Myocyte (in vitro differentiated cells): ENCODE measurements around the gene ATP13A2. TPM values are rescaled to one million over a fixed set of nuclear protein-coding genes. Genes with fewer than 3 reads are reported as not detected.

Experiments
- DNase-seq: peaks from one replicate; pipeline ENCODE4 v3.0.0-alpha.2; 2012; ENCODE audit warnings: low read depth
- total RNA-seq: library from RNA; depleted of rRNA; stranded (reverse); fragments of >200 nt; gene quantifications from 2 replicates; pipeline ENCODE4 v1.2.3, GENCODE V29; 2014

ATP13A2 gene
- total RNA-seq, 1 donor from 2014 or later: 25.7 TPM

- DNase-seq: no peak
Measured at GRCh38 chr1:17005365-17005740, 6.4 kb downstream of the ATP13A2 start.

- DNase-seq: no peak
Measured at GRCh38 chr1:17004466-17005364, 7.0 kb downstream of the ATP13A2 start.

- DNase-seq: no peak
Measured at GRCh38 chr1:17002524-17002902, 9.2 kb downstream of the ATP13A2 start.

- DNase-seq: no peak
Measured at GRCh38 chr1:17001760-17002523, 9.8 kb downstream of the ATP13A2 start.

GRCh38 chr1:16999863-17000262 is 11.9 kb downstream of the ATP13A2 start:
- DNase-seq: no peak

GRCh38 chr1:16998589-16998988 is 13.1 kb downstream of the ATP13A2 start:
- no peak for DNase-seq

- no peak for DNase-seq
Measured at GRCh38 chr1:16996845-16997244, 14.9 kb downstream of the ATP13A2 start.

- DNase-seq: no peak
Measured at GRCh38 chr1:16993521-16994038, 18.1 kb downstream of the ATP13A2 start.

- no peak for DNase-seq
Measured at GRCh38 chr1:16992675-16993074, 19.1 kb downstream of the ATP13A2 start.

GRCh38 chr1:16992102-16992501 is 19.6 kb downstream of the ATP13A2 start:
- no peak for DNase-seq

- DNase-seq: no peak
Measured at GRCh38 chr1:16991571-16991970, 20.2 kb downstream of the ATP13A2 start.

GRCh38 chr1:16989676-16990391 is 21.9 kb downstream of the ATP13A2 start:
- no peak for DNase-seq

- DNase-seq: no peak
Measured at GRCh38 chr1:16988210-16988609, 23.5 kb downstream of the ATP13A2 start.

- DNase-seq: no peak
Measured at GRCh38 chr1:16986962-16987361, 24.8 kb downstream of the ATP13A2 start.

GRCh38 chr1:16986560-16986959 is 25.2 kb downstream of the ATP13A2 start:
- no peak for DNase-seq

GRCh38 chr1:16986113-16986512 is 25.6 kb downstream of the ATP13A2 start:
- no peak for DNase-seq

GRCh38 chr1:16984717-16985116 is 27.0 kb downstream of the ATP13A2 start:
- peak; percentile 55 for DNase-seq

GRCh38 chr1:16983649-16984048 is 28.1 kb downstream of the ATP13A2 start:
- DNase-seq: no peak

GRCh38 chr1:16982902-16983301 is 28.8 kb downstream of the ATP13A2 start:
- no peak for DNase-seq

GRCh38 chr1:16981269-16981849 is 30.4 kb downstream of the ATP13A2 start:
- DNase-seq: peak; percentile 47
